SH-SY5Y (cell line): ENCODE results near the gene NR2E1.

Experiments used
- GATA2 ChIP-seq: IDR thresholded peaks from 2 replicates; pipeline ENCODE4 v1.6.1; 2011; ENCODE audit warnings: mild to moderate bottlenecking, low read depth, low read length
- GATA3 ChIP-seq: IDR thresholded peaks from 2 replicates; pipeline ENCODE4 v1.6.1; 2011; ENCODE audit warnings: low read depth, mild to moderate bottlenecking, low read length, moderate library complexity

GRCh38 chr6:108132863-108133262 is 33.0 kb upstream of the NR2E1 start:
- no peak for TF ChIP-seq GATA3
- TF ChIP-seq GATA2, result no peak
